Mucosa of descending colon (tissue), 3 donors: Measurements from ENCODE around the gene YPEL5. TPM values are rescaled to one million over a fixed set of nuclear protein-coding genes. Genes with fewer than 3 reads are reported as not detected.
A peak's percentile ranks its signal among the peaks of the same experiment; 100 is the strongest.
"Not testable (repeated sequence)": the region's sequence is repeated elsewhere in the genome, so short reads cannot be mapped to it uniquely, and the experiment has no call there.

Experiments
- ATAC-seq: fragments of 200-7000 bp; cut with Tn5 transposase; one replicate; pipeline ENCODE4 v1.9.1; 2020; ENCODE audit warnings: mild to moderate bottlenecking, moderate library complexity
- DNase-seq, 3 donors: peaks; one replicate each; pipeline ENCODE4 v3.0.0-alpha.2; 2020
- H3K36me3 ChIP-seq: fragments of 200-600 bp; one replicate; pipeline ENCODE4 v1.8.0; 2021; ENCODE audit warnings: low read depth, mild to moderate bottlenecking
- H3K4me1 ChIP-seq: fragments of 200-600 bp; one replicate; pipeline ENCODE4 v1.8.0; 2021; ENCODE audit warnings: low read depth, mild to moderate bottlenecking
- H3K4me3 ChIP-seq: fragments of 200-600 bp; one replicate; pipeline ENCODE4 v1.8.0; 2021; ENCODE audit warnings: mild to moderate bottlenecking
- H3K9me3 ChIP-seq: fragments of 200-600 bp; one replicate; pipeline ENCODE4 v1.8.0; 2021; ENCODE audit warnings: mild to moderate bottlenecking
- CTCF ChIP-seq: fragments of 200-600 bp; IDR thresholded peaks from one replicate; pipeline ENCODE4 v1.8.0; 2022; ENCODE audit warnings: antibody characterized with exemption, mild to moderate bottlenecking
- intact Hi-C, 2 donors: fragments of 100-400 bp; cut with DNase I in 1 of 2; cut with micrococcal nuclease in 1 of 2; formaldehyde crosslinking; loops; one replicate each; pipeline versions ENCODE4 v1.11.0 to v1.11.1; 2022; cut with DNase I, micrococcal nuclease
- long read RNA-seq, 2 donors: library from polyadenylated mRNA; unstranded; transcript quantifications; one replicate each; pipeline ENCODE4 v2.0.0, GENCODE V29; 2019 to 2021
- total RNA-seq, 3 donors: library from RNA; stranded (reverse); fragmentation: NEBNext Ultra II Directional in 2 of 3; extraction: Animal tissue kit (Norgen Biotek cat#: 25700) in 2 of 3; gene quantifications; one replicate each; pipeline versions ENCODE4 v1.2.1 to v1.2.4, GENCODE V29; 2021 to 2023
- donor health status: DM: no; HTN: no; CAD: no; lungs with moderate emphysema.
- donor health status: DM: no; HTN: no; CAD: no.
- donor health status: DM: no; HTN: yes; CAD: no.

The YPEL5 gene
- total RNA-seq, result 100 to 1,000 TPM in 1 of 3 donors, 10 to 100 TPM in 2; 58.0 to 104 (median 79.3) TPM
- long read RNA-seq, donor 1, transcript YPEL5-201 (3 exons, 2,182 nt), result major isoform, 94 of 126 reads
- long read RNA-seq, donor 1, transcript YPEL5-202 (4 exons, 2,499 nt), result minor isoform, 11 of 126 reads
- long read RNA-seq, donor 1, partial matches to known transcripts, result 2 of 126 reads
- long read RNA-seq, donor 1, other reads (novel, unspliced or antisense), result 14 of 126 reads
- long read RNA-seq, donor 2, transcript YPEL5-201 (3 exons, 2,182 nt), result major isoform, 38 of 44 reads
- long read RNA-seq, donor 2, partial matches to known transcripts, result 0 of 44 reads
- long read RNA-seq, donor 2, other reads (novel, unspliced or antisense), result 4 of 44 reads

- intact Hi-C loops, result no loop called here
- Histone ChIP-seq H3K9me3 (no peaks in the 10 kb centered on the region), H3K4me1 (peaks cover 25% of the 10 kb centered on the region), H3K36me3 (no peaks in the 10 kb centered on the region), H3K4me3 (peak within 1 kb of the TSS; percentile 100)
- peak; percentile 94 for ATAC-seq
- peak; percentile 23 for TF ChIP-seq CTCF
- peak; percentile 99 for DNase-seq
Measured at GRCh38 chr2:30146337-30147195, at the start of gene YPEL5. TSS of gene YPEL5 (plus strand) at chr2:30147007. CDS start at chr2:30156652, 9,645 bp downstream.

DNA sequence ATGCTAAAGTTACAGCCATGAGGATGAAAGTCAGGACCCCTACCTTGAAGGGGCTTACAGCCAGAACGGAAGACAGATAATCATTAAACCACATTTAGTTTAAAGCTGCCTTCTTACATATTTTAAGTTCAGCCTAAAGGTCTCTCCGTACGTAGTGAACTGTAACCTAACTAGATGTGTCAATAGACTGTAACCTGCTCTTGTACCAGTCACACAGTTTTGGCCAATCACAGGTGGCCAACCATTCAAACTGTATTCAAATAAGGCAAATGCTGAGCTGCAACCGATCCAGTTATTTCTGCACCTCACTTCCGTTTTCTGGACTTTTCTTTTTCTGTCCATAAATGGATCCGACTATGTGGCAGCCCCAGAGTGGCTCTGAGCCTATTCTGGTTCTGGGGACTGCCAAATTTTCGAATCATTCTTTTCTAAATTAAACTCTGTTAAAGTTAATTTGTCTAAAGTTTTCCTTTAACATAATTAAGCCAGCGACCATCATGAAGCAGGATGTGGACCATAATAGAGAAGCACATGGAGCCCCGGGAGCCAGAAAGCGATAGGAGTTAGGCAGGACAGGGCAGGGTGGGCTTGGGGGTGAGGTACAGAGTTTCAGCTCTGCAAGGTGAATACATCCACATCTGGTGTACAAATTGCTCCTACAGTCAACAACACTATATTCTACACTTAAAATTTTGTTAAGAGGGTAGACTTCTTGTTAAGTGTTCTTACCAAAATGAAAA, 48.4 kb upstream of the YPEL5 start:
- intact Hi-C loops, result no loop called here
- DNase-seq (no peak), ATAC-seq (no peak)
- H3K9me3 ChIP-seq, result no peaks in the 10 kb centered on the region
- no peak overlapping the region for H3K4me3 ChIP-seq
- no peak for TF ChIP-seq CTCF
- H3K4me1 ChIP-seq, result no peaks in the 10 kb centered on the region
- no peaks in the 10 kb centered on the region for H3K36me3 ChIP-seq

- intact Hi-C loops, H3K36me3 ChIP-seq, ATAC-seq, H3K4me3 ChIP-seq, DNase-seq, H3K4me1 ChIP-seq, H3K9me3 ChIP-seq: not testable (repeated sequence)
Measured at GRCh38 chr2:30099366-30099765, 47.4 kb upstream of the YPEL5 start.

- intact Hi-C loops, H3K36me3 ChIP-seq, ATAC-seq, H3K4me1 ChIP-seq, H3K4me3 ChIP-seq, H3K9me3 ChIP-seq, DNase-seq: not testable (repeated sequence)
Measured at GRCh38 chr2:30100691-30101090, 46.1 kb upstream of the YPEL5 start.

GRCh38 chr2:30104307-30104706, 42.5 kb upstream of the YPEL5 start:
- no peak for ATAC-seq
- Histone ChIP-seq H3K4me1 (no peaks in the 10 kb centered on the region), H3K9me3 (no peaks in the 10 kb centered on the region), H3K36me3 (no peaks in the 10 kb centered on the region), H3K4me3 (no peak overlapping the region)
- no peak for TF ChIP-seq CTCF
- intact Hi-C loops, result no loop called here
- DNase-seq, result no peak

GRCh38 chr2:30105556-30105955, 41.3 kb upstream of the YPEL5 start:
- ATAC-seq, result no peak
- no peak for TF ChIP-seq CTCF
- Histone ChIP-seq H3K4me3 (no peak overlapping the region), H3K36me3 (no peaks in the 10 kb centered on the region), H3K9me3 (no peaks in the 10 kb centered on the region), H3K4me1 (no peaks in the 10 kb centered on the region)
- DNase-seq, result no peak
- intact Hi-C loops, result no loop called here
